ENCODE measurements around the gene SIL1.
A peak's percentile ranks its signal among the peaks of the same experiment; 100 is the strongest.

Gene SIL1

DNA sequence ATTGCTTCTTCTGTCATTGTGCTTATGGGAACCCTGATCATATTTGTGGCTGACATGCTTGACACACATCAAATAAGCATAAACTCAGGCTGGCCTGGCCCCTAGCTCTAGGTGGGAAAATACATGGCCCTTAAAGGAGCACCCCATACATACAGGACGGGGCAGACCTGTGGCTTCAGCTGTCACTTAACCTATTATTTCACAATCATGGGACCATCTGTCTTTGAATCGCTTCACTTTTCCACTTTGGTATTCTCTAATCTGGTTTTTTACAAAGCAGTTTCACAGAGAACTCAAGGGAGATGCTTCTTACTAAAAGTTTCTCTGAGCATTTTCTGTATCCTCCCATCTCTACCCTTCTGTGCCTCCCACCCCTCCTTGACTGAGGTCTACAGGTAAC lies 288.4 kb downstream of the SIL1 start:
- DNase-seq (ENCODE audit: insufficient read length, low spot score) (no peak), FAIRE-seq (no peak)

- FAIRE-seq = no peak
- DNase-seq (ENCODE audit: insufficient read length, low spot score) = peak; percentile 21
These were observed 292.6 kb downstream of the SIL1 start for GRCh38 chr5:138905541-138905940.

- peak; percentile 52 for DNase-seq (ENCODE audit: insufficient read length, low spot score)
- peak; percentile 85 for FAIRE-seq
These were observed 294.9 kb downstream of the SIL1 start for GRCh38 chr5:138903130-138903775.

- FAIRE-seq = no peak
- no peak for DNase-seq (ENCODE audit: insufficient read length, low spot score)
These were observed 296.5 kb downstream of the SIL1 start for GRCh38 chr5:138901716-138902115.

- no peak for FAIRE-seq
- DNase-seq (ENCODE audit: insufficient read length, low spot score) = peak; percentile 49
These were observed 297.7 kb downstream of the SIL1 start for GRCh38 chr5:138900281-138900965.

GRCh38 chr5:138898742-138899141 lies 299.4 kb downstream of the SIL1 start:
- no peak for FAIRE-seq

GRCh38 chr5:138898299-138898698 lies 299.9 kb downstream of the SIL1 start:
- DNase-seq (ENCODE audit: insufficient read length, low spot score) (no peak), FAIRE-seq (no peak)

More at GRCh38 chr5:138898742-138899141, 299.4 kb downstream of the SIL1 start:
- DNase-seq (ENCODE audit: insufficient read length, low spot score) = no peak

Measured in HTR-8/SVneo (cell line).